ENCODE measurements around the gene CNTNAP5.

CNTNAP5 gene

DNA sequence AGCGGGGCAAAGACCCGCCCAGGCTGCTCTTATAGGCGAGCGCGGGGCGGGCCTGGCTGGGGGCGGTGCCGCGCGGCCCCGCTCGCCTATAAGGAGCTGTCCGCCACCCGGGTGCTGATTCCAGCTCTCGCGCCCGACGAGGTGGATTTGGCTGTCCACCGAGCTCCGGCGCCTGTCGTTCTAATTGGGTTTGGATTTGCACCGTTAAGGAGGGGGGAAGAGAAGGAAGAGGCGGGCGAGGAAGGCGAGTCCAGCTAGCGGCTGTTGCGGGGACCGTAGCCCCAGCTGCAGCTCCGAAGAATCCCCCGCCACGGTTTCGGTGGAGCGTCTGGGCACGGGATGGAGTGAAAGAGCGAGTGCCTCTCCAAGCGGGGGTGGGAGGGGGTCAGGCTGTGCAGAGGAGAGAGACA is at the start of gene CNTNAP5:
CNTNAP5 (plus strand) TSS at position 117 of the 410 bp plus-strand sequence. CDS start 364 bp downstream, outside the sequence.
- H3K4me3 ChIP-seq (ENCODE audit: control insufficient read depth, low read depth, low read length) = no peak within 1 kb of the TSS
- peak; percentile 1 for DNase-seq (ENCODE audit: low read depth)
- TF ChIP-seq, protein P1, sequence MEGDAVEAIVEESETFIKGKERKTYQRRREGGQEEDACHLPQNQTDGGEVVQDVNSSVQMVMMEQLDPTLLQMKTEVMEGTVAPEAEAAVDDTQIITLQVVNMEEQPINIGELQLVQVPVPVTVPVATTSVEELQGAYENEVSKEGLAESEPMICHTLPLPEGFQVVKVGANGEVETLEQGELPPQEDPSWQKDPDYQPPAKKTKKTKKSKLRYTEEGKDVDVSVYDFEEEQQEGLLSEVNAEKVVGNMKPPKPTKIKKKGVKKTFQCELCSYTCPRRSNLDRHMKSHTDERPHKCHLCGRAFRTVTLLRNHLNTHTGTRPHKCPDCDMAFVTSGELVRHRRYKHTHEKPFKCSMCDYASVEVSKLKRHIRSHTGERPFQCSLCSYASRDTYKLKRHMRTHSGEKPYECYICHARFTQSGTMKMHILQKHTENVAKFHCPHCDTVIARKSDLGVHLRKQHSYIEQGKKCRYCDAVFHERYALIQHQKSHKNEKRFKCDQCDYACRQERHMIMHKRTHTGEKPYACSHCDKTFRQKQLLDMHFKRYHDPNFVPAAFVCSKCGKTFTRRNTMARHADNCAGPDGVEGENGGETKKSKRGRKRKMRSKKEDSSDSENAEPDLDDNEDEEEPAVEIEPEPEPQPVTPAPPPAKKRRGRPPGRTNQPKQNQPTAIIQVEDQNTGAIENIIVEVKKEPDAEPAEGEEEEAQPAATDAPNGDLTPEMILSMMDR (conservative IDR thresholded peaks at IDR 0.05; ENCODE audit: control insufficient read depth, insufficient read depth, low read depth, low read length) = no peak

DNA sequence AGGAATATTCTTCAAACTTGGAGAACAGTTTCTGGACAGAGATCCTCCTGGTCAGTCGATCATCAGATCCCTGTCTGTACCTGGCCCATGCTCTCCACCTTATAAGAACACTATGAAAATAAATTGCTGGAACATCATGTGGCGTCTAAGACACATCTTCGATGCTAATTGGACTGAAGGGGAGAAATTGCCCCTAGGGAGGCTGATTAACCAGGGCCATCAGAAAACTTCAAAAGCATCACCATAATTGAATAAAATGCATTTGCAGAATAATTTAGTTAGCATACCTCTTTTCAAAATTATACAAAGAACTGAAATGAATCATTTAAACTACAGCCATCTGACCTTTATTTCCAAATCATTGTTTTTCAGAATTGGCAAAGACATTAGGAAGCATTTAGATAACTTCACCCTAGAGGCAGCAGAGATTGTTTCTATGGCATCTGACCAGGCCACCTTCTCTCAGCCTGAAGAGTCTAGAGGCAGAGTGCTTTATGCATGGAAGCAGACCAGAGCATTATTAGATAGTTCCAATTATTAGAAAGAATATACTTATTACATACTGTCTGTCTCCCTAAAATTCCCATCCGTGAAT is 48.9 kb upstream of the CNTNAP5 start:
- no peak for DNase-seq (ENCODE audit: low read depth)
- TF ChIP-seq, protein P1 (conservative IDR thresholded peaks at IDR 0.05; ENCODE audit: control insufficient read depth, insufficient read depth, low read depth, low read length) = no peak
- H3K4me3 ChIP-seq (ENCODE audit: control insufficient read depth, low read depth, low read length) = no peak overlapping the region

DNA sequence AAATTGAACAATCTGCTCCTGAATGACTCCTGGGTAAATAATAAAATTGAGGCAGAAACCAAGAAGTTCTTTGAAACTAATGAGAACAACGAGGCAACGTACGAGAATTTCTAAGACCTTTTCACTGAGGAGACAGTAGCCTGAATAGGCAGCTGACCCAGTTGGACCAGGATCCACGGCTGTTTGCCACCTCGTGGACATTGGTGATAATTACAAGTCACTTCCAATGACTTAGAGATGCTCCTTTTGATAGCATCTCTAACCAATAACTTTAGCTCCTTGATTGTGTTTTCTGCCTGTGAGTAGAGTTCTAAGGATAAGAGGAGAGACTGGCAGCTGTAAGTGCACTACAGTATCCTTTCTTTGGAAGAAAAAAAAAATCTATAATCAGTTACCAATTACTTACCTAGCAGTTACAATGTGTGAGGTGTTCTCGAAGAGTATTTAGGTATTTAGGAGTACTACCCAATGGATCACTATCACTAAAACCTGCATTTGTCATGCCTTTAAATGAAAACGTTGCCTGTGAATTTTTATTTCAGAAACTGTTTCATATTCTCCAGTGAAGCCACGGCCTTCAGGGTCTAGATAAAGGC is 31.3 kb upstream of the CNTNAP5 start:
- peak; percentile 24 for DNase-seq (ENCODE audit: low read depth)
- TF ChIP-seq, protein P1 (conservative IDR thresholded peaks at IDR 0.05; ENCODE audit: control insufficient read depth, insufficient read depth, low read depth, low read length) = peak; percentile 39
- no peak overlapping the region for H3K4me3 ChIP-seq (ENCODE audit: control insufficient read depth, low read depth, low read length)

DNA sequence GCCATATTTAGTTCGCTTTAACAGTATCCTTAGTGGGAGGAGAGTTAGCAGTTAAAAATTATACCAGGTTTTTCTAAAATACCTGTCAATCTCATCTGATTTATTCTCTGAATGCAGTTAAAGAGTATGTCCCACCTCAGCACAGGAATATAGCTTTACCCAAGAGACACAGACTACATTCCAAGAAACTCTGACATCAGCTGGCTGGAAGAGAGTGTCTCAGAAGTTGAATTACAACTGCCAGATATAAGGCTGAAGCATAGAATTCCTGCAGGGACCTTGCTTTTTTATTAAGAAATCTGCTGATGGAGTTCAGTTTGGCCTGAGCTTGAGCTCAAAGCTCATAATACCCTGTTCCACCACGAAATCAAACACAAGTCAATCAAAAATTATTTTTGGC is 25.4 kb upstream of the CNTNAP5 start:
- TF ChIP-seq, protein P1 (conservative IDR thresholded peaks at IDR 0.05; ENCODE audit: control insufficient read depth, insufficient read depth, low read depth, low read length) = no peak
- no peak overlapping the region for H3K4me3 ChIP-seq (ENCODE audit: control insufficient read depth, low read depth, low read length)
- DNase-seq (ENCODE audit: low read depth) = no peak

DNA sequence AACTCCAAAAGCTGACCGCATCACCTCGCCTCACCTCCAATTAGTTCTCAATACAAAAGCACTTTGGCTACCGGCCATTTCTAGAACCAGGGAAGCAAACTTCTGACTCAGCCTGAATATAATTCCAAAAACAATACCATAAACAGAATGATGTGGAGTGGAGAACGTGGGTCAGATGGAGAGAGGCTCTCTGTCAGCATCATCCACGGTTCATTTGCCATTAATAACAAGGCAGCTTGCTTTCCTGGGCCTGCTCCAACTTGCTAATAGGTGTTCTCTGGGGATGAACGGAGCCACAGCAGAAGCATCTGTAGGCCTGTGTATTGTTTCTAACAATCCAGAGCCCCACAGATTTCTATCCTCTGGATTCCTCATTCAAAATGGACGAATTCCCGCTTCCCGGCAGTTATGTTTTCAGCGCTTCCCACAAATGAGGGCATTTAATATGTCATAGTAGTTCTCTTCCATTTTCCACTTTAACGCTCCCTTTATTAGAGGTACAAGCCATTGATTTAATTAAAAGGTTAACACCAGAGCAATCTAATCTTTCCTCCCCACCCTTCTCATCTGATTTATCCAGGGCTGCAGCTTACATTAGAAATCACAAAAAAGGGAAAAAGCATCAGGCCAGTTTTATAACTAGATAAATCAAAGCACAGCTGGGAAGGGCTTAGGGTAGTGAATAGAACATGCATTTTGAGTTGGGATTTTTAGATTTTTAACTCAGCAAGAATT is 23.2 kb upstream of the CNTNAP5 start:
- no peak for DNase-seq (ENCODE audit: low read depth)
- TF ChIP-seq, protein P1 (conservative IDR thresholded peaks at IDR 0.05; ENCODE audit: control insufficient read depth, insufficient read depth, low read depth, low read length) = no peak
- no peak overlapping the region for H3K4me3 ChIP-seq (ENCODE audit: control insufficient read depth, low read depth, low read length)

DNA sequence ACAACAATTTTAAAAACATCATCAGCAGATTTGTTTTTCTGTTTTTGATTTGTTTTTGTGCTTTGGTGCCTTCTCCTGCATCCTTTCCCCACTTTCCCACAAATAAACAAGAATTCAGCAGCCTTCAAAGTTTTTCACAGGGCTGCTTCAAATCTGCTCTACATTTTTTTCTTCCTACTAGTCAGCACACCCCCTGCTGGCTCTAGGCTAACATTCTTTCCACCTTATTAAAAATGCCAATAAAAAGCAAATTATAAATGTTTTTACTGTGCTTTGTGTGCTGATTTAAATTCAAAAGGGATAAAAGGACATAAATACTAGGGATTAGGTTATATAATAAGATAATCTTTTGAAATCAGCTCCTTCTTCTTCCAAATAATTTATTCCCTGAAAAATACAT is 6.2 kb upstream of the CNTNAP5 start:
- DNase-seq (ENCODE audit: low read depth) = no peak
- H3K4me3 ChIP-seq (ENCODE audit: control insufficient read depth, low read depth, low read length) = no peak overlapping the region
- TF ChIP-seq, protein P1 (conservative IDR thresholded peaks at IDR 0.05; ENCODE audit: control insufficient read depth, insufficient read depth, low read depth, low read length) = no peak
